PC-3 (cell line): ENCODE data around the gene CIC.

Experiments
- EZH2phosphoT487 ChIP-seq: fragments of 300-600 bp; sonication (generic); IDR thresholded peaks from 2 replicates; pipeline ENCODE4 v1.6.1; 2018; ENCODE audit warnings: mild to moderate bottlenecking, antibody characterized with exemption, low read length, borderline replicate concordance
- TF ChIP-seq, protein P1 (sequence below): fragments of 300-600 bp; sonication (generic); conservative IDR thresholded peaks from 2 replicates; pipeline ENCODE4 v1.5.1; 2017; ENCODE audit warnings: antibody characterized with exemption, low read depth, mild to moderate bottlenecking, low read length

DNA sequence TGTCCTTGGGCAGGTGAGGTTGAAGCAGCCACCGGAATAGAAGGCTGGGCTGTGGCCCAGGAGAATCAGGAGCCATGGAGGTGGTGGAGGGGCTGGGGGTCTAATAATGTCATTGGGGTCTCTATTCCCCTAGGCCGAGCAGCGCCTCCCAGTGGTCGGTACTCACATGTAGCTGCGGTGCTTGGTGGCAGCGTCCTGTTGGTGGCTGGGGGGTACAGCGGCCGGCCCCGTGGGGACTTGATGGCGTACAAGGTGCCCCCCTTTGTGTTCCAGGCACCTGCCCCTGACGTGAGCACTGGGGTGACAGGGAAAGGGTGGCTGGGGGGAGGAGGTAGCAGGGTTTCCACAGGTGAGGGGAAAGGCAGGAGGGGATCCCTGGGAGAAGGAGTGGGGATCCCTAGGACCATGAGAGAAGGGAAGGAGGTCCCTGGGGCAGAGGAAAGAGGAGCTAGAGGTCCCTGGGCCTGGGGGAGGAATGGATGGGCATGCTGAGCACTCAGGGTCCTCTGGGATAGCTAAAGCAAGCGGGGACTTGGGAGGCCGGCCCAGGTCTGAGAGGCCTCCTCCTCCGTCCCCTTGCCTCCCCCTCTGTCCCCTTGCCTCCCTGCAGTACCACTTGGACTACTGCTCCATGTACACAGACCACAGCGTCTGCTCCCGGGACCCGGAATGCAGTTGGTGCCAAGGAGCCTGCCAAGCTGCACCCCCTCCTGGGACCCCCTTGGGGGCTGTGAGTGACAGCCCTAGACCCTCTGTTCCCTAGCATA is 74.5 kb downstream of the CIC start:
- TF ChIP-seq, protein P1, sequence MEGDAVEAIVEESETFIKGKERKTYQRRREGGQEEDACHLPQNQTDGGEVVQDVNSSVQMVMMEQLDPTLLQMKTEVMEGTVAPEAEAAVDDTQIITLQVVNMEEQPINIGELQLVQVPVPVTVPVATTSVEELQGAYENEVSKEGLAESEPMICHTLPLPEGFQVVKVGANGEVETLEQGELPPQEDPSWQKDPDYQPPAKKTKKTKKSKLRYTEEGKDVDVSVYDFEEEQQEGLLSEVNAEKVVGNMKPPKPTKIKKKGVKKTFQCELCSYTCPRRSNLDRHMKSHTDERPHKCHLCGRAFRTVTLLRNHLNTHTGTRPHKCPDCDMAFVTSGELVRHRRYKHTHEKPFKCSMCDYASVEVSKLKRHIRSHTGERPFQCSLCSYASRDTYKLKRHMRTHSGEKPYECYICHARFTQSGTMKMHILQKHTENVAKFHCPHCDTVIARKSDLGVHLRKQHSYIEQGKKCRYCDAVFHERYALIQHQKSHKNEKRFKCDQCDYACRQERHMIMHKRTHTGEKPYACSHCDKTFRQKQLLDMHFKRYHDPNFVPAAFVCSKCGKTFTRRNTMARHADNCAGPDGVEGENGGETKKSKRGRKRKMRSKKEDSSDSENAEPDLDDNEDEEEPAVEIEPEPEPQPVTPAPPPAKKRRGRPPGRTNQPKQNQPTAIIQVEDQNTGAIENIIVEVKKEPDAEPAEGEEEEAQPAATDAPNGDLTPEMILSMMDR = peak; percentile 33; the same call in 1 of the 2 replicates
- TF ChIP-seq EZH2phosphoT487 = no peak
